Measurements from ENCODE around the gene MTCH1.

MTCH1 gene

GRCh38 chr6:36969240-36969691, 16.7 kb downstream of the MTCH1 start:
- Histone ChIP-seq H3K36me3 (ENCODE audit: control insufficient read depth in 2 of 2, insufficient read depth in 2 of 2, low read length in 2 of 2) (peaks cover 67 to 70% of the 10 kb centered on the region in 2 donors), H3K27ac (ENCODE audit: low read depth in 2 of 2, low read length in 2 of 2) (no peak overlapping the region), H3K4me3 (ENCODE audit: low read length in 2 of 2) (no peak overlapping the region), H3K9ac (ENCODE audit: low read depth in 1 of 2, low read length in 2 of 2) (no peak overlapping the region), H3K9me3 (ENCODE audit: control insufficient read depth in 2 of 2, low read length in 2 of 2) (no peaks in the 10 kb centered on the region), H3K27me3 (ENCODE audit: control insufficient read depth in 2 of 2, insufficient read depth in 2 of 2, low read length in 2 of 2) (no peaks in the 10 kb centered on the region), H3K4me1 (ENCODE audit: control insufficient read depth in 2 of 2, insufficient read depth in 2 of 2, low read length in 2 of 2) (no peaks in the 10 kb centered on the region)

GRCh38 chr6:36968266-36968977, 17.6 kb downstream of the MTCH1 start:
- H3K4me1 ChIP-seq (ENCODE audit: control insufficient read depth in 2 of 2, insufficient read depth in 2 of 2, low read length in 2 of 2), result peaks cover 0 to 3% of the 10 kb centered on the region in 2 donors
- no peak overlapping the region for H3K4me3 ChIP-seq (ENCODE audit: low read length in 2 of 2)
- peaks cover 59 to 63% of the 10 kb centered on the region in 2 donors for H3K36me3 ChIP-seq (ENCODE audit: control insufficient read depth in 2 of 2, insufficient read depth in 2 of 2, low read length in 2 of 2)
- H3K9me3 ChIP-seq (ENCODE audit: control insufficient read depth in 2 of 2, low read length in 2 of 2), result no peaks in the 10 kb centered on the region
- H3K27me3 ChIP-seq (ENCODE audit: control insufficient read depth in 2 of 2, insufficient read depth in 2 of 2, low read length in 2 of 2), result no peaks in the 10 kb centered on the region
- no peak overlapping the region for H3K9ac ChIP-seq (ENCODE audit: low read depth in 1 of 2, low read length in 2 of 2)
- H3K27ac ChIP-seq (ENCODE audit: low read depth in 2 of 2, low read length in 2 of 2), result no peak overlapping the region

- peaks cover 53 to 57% of the 10 kb centered on the region in 2 donors for H3K36me3 ChIP-seq (ENCODE audit: control insufficient read depth in 2 of 2, insufficient read depth in 2 of 2, low read length in 2 of 2)
- H3K9ac ChIP-seq (ENCODE audit: low read depth in 1 of 2, low read length in 2 of 2), result no peak overlapping the region
- H3K27ac ChIP-seq (ENCODE audit: low read depth in 2 of 2, low read length in 2 of 2), result no peak overlapping the region
- no peak overlapping the region for H3K4me3 ChIP-seq (ENCODE audit: low read length in 2 of 2)
- H3K4me1 ChIP-seq (ENCODE audit: control insufficient read depth in 2 of 2, insufficient read depth in 2 of 2, low read length in 2 of 2), result peaks cover 0 to 3% of the 10 kb centered on the region in 2 donors
- H3K27me3 ChIP-seq (ENCODE audit: control insufficient read depth in 2 of 2, insufficient read depth in 2 of 2, low read length in 2 of 2), result no peaks in the 10 kb centered on the region
- no peaks in the 10 kb centered on the region for H3K9me3 ChIP-seq (ENCODE audit: control insufficient read depth in 2 of 2, low read length in 2 of 2)
Measured at GRCh38 chr6:36967757-36968156, 18.2 kb downstream of the MTCH1 start.

GRCh38 chr6:36967301-36967700, 18.7 kb downstream of the MTCH1 start:
- no peak overlapping the region for H3K9ac ChIP-seq (ENCODE audit: low read depth in 1 of 2, low read length in 2 of 2)
- H3K36me3 ChIP-seq (ENCODE audit: control insufficient read depth in 2 of 2, insufficient read depth in 2 of 2, low read length in 2 of 2), result peaks cover 48 to 52% of the 10 kb centered on the region in 2 donors
- H3K4me3 ChIP-seq (ENCODE audit: low read length in 2 of 2), result no peak overlapping the region
- H3K4me1 ChIP-seq (ENCODE audit: control insufficient read depth in 2 of 2, insufficient read depth in 2 of 2, low read length in 2 of 2), result peaks cover 0 to 3% of the 10 kb centered on the region in 2 donors
- H3K27me3 ChIP-seq (ENCODE audit: control insufficient read depth in 2 of 2, insufficient read depth in 2 of 2, low read length in 2 of 2), result no peaks in the 10 kb centered on the region
- no peak overlapping the region for H3K27ac ChIP-seq (ENCODE audit: low read depth in 2 of 2, low read length in 2 of 2)
- H3K9me3 ChIP-seq (ENCODE audit: control insufficient read depth in 2 of 2, low read length in 2 of 2), result no peaks in the 10 kb centered on the region

GRCh38 chr6:36964908-36965307, 21.1 kb downstream of the MTCH1 start:
- no peak overlapping the region for H3K27ac ChIP-seq (ENCODE audit: low read depth in 2 of 2, low read length in 2 of 2)
- H3K9me3 ChIP-seq (ENCODE audit: control insufficient read depth in 2 of 2, low read length in 2 of 2), result no peaks in the 10 kb centered on the region
- no peak overlapping the region for H3K9ac ChIP-seq (ENCODE audit: low read depth in 1 of 2, low read length in 2 of 2)
- H3K4me1 ChIP-seq (ENCODE audit: control insufficient read depth in 2 of 2, insufficient read depth in 2 of 2, low read length in 2 of 2), result peaks cover 0 to 3% of the 10 kb centered on the region in 2 donors
- no peaks in the 10 kb centered on the region for H3K27me3 ChIP-seq (ENCODE audit: control insufficient read depth in 2 of 2, insufficient read depth in 2 of 2, low read length in 2 of 2)
- peaks cover 24 to 28% of the 10 kb centered on the region in 2 donors for H3K36me3 ChIP-seq (ENCODE audit: control insufficient read depth in 2 of 2, insufficient read depth in 2 of 2, low read length in 2 of 2)
- H3K4me3 ChIP-seq (ENCODE audit: low read length in 2 of 2), result no peak overlapping the region

- no peak overlapping the region for H3K9ac ChIP-seq (ENCODE audit: low read depth in 1 of 2, low read length in 2 of 2)
- peaks cover 18 to 23% of the 10 kb centered on the region in 2 donors for H3K36me3 ChIP-seq (ENCODE audit: control insufficient read depth in 2 of 2, insufficient read depth in 2 of 2, low read length in 2 of 2)
- no peak overlapping the region for H3K4me3 ChIP-seq (ENCODE audit: low read length in 2 of 2)
- peaks cover 0 to 3% of the 10 kb centered on the region in 2 donors for H3K4me1 ChIP-seq (ENCODE audit: control insufficient read depth in 2 of 2, insufficient read depth in 2 of 2, low read length in 2 of 2)
- H3K27me3 ChIP-seq (ENCODE audit: control insufficient read depth in 2 of 2, insufficient read depth in 2 of 2, low read length in 2 of 2), result no peaks in the 10 kb centered on the region
- no peaks in the 10 kb centered on the region for H3K9me3 ChIP-seq (ENCODE audit: control insufficient read depth in 2 of 2, low read length in 2 of 2)
- H3K27ac ChIP-seq (ENCODE audit: low read depth in 2 of 2, low read length in 2 of 2), result no peak overlapping the region
Measured at GRCh38 chr6:36964349-36964748, 21.6 kb downstream of the MTCH1 start.

GRCh38 chr6:36963451-36964290, 22.3 kb downstream of the MTCH1 start:
- Histone ChIP-seq H3K27ac (ENCODE audit: low read depth in 2 of 2, low read length in 2 of 2) (no peak overlapping the region), H3K4me1 (ENCODE audit: control insufficient read depth in 2 of 2, insufficient read depth in 2 of 2, low read length in 2 of 2) (peaks cover 0 to 3% of the 10 kb centered on the region in 2 donors), H3K27me3 (ENCODE audit: control insufficient read depth in 2 of 2, insufficient read depth in 2 of 2, low read length in 2 of 2) (no peaks in the 10 kb centered on the region), H3K4me3 (ENCODE audit: low read length in 2 of 2) (no peak overlapping the region), H3K36me3 (ENCODE audit: control insufficient read depth in 2 of 2, insufficient read depth in 2 of 2, low read length in 2 of 2) (peaks cover 12 to 16% of the 10 kb centered on the region in 2 donors), H3K9ac (ENCODE audit: low read depth in 1 of 2, low read length in 2 of 2) (no peak overlapping the region), H3K9me3 (ENCODE audit: control insufficient read depth in 2 of 2, low read length in 2 of 2) (no peaks in the 10 kb centered on the region)

- H3K9me3 ChIP-seq (ENCODE audit: control insufficient read depth in 2 of 2, low read length in 2 of 2), result no peaks in the 10 kb centered on the region
- peaks cover 0 to 3% of the 10 kb centered on the region in 2 donors for H3K4me1 ChIP-seq (ENCODE audit: control insufficient read depth in 2 of 2, insufficient read depth in 2 of 2, low read length in 2 of 2)
- no peak overlapping the region for H3K4me3 ChIP-seq (ENCODE audit: low read length in 2 of 2)
- no peaks in the 10 kb centered on the region for H3K27me3 ChIP-seq (ENCODE audit: control insufficient read depth in 2 of 2, insufficient read depth in 2 of 2, low read length in 2 of 2)
- H3K9ac ChIP-seq (ENCODE audit: low read depth in 1 of 2, low read length in 2 of 2), result no peak overlapping the region
- H3K27ac ChIP-seq (ENCODE audit: low read depth in 2 of 2, low read length in 2 of 2), result no peak overlapping the region
- H3K36me3 ChIP-seq (ENCODE audit: control insufficient read depth in 2 of 2, insufficient read depth in 2 of 2, low read length in 2 of 2), result peaks cover 4 to 8% of the 10 kb centered on the region in 2 donors
Measured at GRCh38 chr6:36962874-36963273, 23.1 kb downstream of the MTCH1 start.

GRCh38 chr6:36961441-36962435, 24.3 kb downstream of the MTCH1 start:
- Histone ChIP-seq H3K27ac (ENCODE audit: low read depth in 2 of 2, low read length in 2 of 2) (no peak overlapping the region), H3K36me3 (ENCODE audit: control insufficient read depth in 2 of 2, insufficient read depth in 2 of 2, low read length in 2 of 2) (no peaks in the 10 kb centered on the region), H3K4me3 (ENCODE audit: low read length in 2 of 2) (no peak overlapping the region)

More at GRCh38 chr6:36961441-36962435, 24.3 kb downstream of the MTCH1 start:
- no peak overlapping the region for H3K9ac ChIP-seq (ENCODE audit: low read depth in 1 of 2, low read length in 2 of 2)
- H3K27me3 ChIP-seq (ENCODE audit: control insufficient read depth in 2 of 2, insufficient read depth in 2 of 2, low read length in 2 of 2), result no peaks in the 10 kb centered on the region
- no peaks in the 10 kb centered on the region for H3K9me3 ChIP-seq (ENCODE audit: control insufficient read depth in 2 of 2, low read length in 2 of 2)
- H3K4me1 ChIP-seq (ENCODE audit: control insufficient read depth in 2 of 2, insufficient read depth in 2 of 2, low read length in 2 of 2), result peaks cover 0 to 3% of the 10 kb centered on the region in 2 donors

Data from mucosa of rectum (tissue), 2 donors.